ENCODE data around the gene CXCR6. TPM values are rescaled to one million over a fixed set of nuclear protein-coding genes. Genes with fewer than 3 reads are reported as not detected.
A peak's percentile ranks its signal among the peaks of the same experiment; 100 is the strongest.

CXCR6 gene
- total RNA-seq, 2 donors from 2014 or later, result 1.0 to 1.6 TPM

GRCh38 chr3:45958321-45958791 is 15.1 kb downstream of the CXCR6 start:
- Histone ChIP-seq H3K36me3 (peaks cover 21% of the 10 kb centered on the region), H3K4me3 (no peak overlapping the region), H3K9ac (ENCODE audit: low read depth in 2 of 2, low read length in 2 of 2) (no peak overlapping the region), H3K27me3 (no peaks in the 10 kb centered on the region), H3K9me3 (no peaks in the 10 kb centered on the region), H3K27ac (no peak overlapping the region), H3K4me1 (no peaks in the 10 kb centered on the region)
- intact Hi-C loops (cut with DNase I), result no loop called here
- TF ChIP-seq CTCF (IDR thresholded peaks at IDR 0.05), result no peak
- no peak for DNase-seq

- H3K27me3 ChIP-seq, result no peaks in the 10 kb centered on the region
- H3K4me3 ChIP-seq, result no peak overlapping the region
- no peaks in the 10 kb centered on the region for H3K9me3 ChIP-seq
- no peak for TF ChIP-seq CTCF (IDR thresholded peaks at IDR 0.05)
- H3K27ac ChIP-seq, result no peak overlapping the region
- H3K4me1 ChIP-seq, result no peaks in the 10 kb centered on the region
- DNase-seq, result no peak
- H3K36me3 ChIP-seq, result peaks cover 15% of the 10 kb centered on the region
- no peak overlapping the region for H3K9ac ChIP-seq (ENCODE audit: low read depth in 2 of 2, low read length in 2 of 2)
- intact Hi-C loops (cut with DNase I), result no loop called here
These were observed 15.9 kb downstream of the CXCR6 start for GRCh38 chr3:45959201-45959600.

- Histone ChIP-seq H3K36me3 (peaks cover 21% of the 10 kb centered on the region), H3K4me1 (no peaks in the 10 kb centered on the region)
These were observed 17.0 kb downstream of the CXCR6 start for GRCh38 chr3:45960289-45960688.

GRCh38 chr3:45962033-45962432 is 18.8 kb downstream of the CXCR6 start:
- H3K4me1 ChIP-seq, result no peaks in the 10 kb centered on the region
- H3K4me3 ChIP-seq, result no peak overlapping the region
- no peak overlapping the region for H3K9ac ChIP-seq (ENCODE audit: low read depth in 2 of 2, low read length in 2 of 2)
- H3K9me3 ChIP-seq, result no peaks in the 10 kb centered on the region
- TF ChIP-seq CTCF (IDR thresholded peaks at IDR 0.05), result no peak
- peaks cover 27% of the 10 kb centered on the region for H3K36me3 ChIP-seq
- no peaks in the 10 kb centered on the region for H3K27me3 ChIP-seq
- intact Hi-C loops (cut with DNase I), result no loop called here
- H3K27ac ChIP-seq, result no peak overlapping the region
- no peak for DNase-seq

More at GRCh38 chr3:45960289-45960688, 17.0 kb downstream of the CXCR6 start:
- no peak for TF ChIP-seq CTCF (IDR thresholded peaks at IDR 0.05)
- Histone ChIP-seq H3K9ac (ENCODE audit: low read depth in 2 of 2, low read length in 2 of 2) (no peak overlapping the region), H3K27ac (no peak overlapping the region), H3K27me3 (no peaks in the 10 kb centered on the region), H3K9me3 (no peaks in the 10 kb centered on the region), H3K4me3 (no peak overlapping the region)
- DNase-seq, result no peak
- intact Hi-C loops (cut with DNase I), result no loop called here

GRCh38 chr3:45964139-45964538 is 20.9 kb downstream of the CXCR6 start:
- H3K4me1 ChIP-seq, result no peaks in the 10 kb centered on the region
- H3K27ac ChIP-seq, result no peak overlapping the region
- intact Hi-C loops (cut with DNase I), result no loop called here
- H3K4me3 ChIP-seq, result no peak overlapping the region
- peak overlapping the region in 1 of 2 donors; percentile 3 for H3K9ac ChIP-seq (ENCODE audit: low read depth in 2 of 2, low read length in 2 of 2)
- no peaks in the 10 kb centered on the region for H3K9me3 ChIP-seq
- no peak for TF ChIP-seq CTCF (IDR thresholded peaks at IDR 0.05)
- no peaks in the 10 kb centered on the region for H3K27me3 ChIP-seq
- H3K36me3 ChIP-seq, result peaks cover 32% of the 10 kb centered on the region
- no peak for DNase-seq

All from colonic mucosa (tissue), 4 donors.